GM12878 (cell line): ENCODE results near the gene NOM1. TPM values are rescaled to one million over a fixed set of nuclear protein-coding genes. Genes with fewer than 3 reads are reported as not detected.

Source experiments
- ATAC-seq: fragments of 200-7000 bp; cut with Tn5 transposase; 3 replicates; pipeline ENCODE4 v1.9.1; 2020; ENCODE audit warnings: mild to moderate bottlenecking, moderate library complexity
- BruUV-seq: library from RNA; stranded (reverse); fragments of 400-500 nt; replicated peaks from 2 replicates; lab custom pipeline; 2021; lab: Mats Ljungman, UMichigan
- CTCF ChIA-PET: fragments of 300-600 bp; sonication (Branson Sonifier 250); formaldehyde crosslinking; extraction: SDS; loops from one replicate; lab custom pipeline; 2021; ENCODE audit warnings: inconsistent platforms; lab: Yijun Ruan, JAX
- POLR2A ChIA-PET: fragments of 350-600 bp; formaldehyde crosslinking; extraction: SDS; loops from one replicate; lab custom pipeline; 2021; ENCODE audit warnings: inconsistent platforms; lab: Charles Lee
- RAD21 ChIA-PET: fragments of 300-600 bp; sonication (Branson Sonifier 250); formaldehyde crosslinking; loops from one replicate; lab custom pipeline; 2023; ENCODE audit warnings: antibody characterized with exemption; ENCODE audit not compliant: unreplicated experiment; lab: Charles Lee
- SMC1A ChIA-PET: fragments of 300-600 bp; sonication (Branson Sonifier 250); formaldehyde crosslinking; loops from one replicate; lab custom pipeline; 2023; ENCODE audit not compliant: unreplicated experiment, uncharacterized antibody; lab: Charles Lee
- DNase-seq: peaks from one replicate; pipeline ENCODE4 v3.0.0-alpha.2; 2011; ENCODE audit warnings: low read depth, low spot score
- FAIRE-seq: peaks from 3 replicates; lab custom pipeline; 2011; peaks lifted over from hg19 to GRCh38; lab: Jason Lieb, UNC
- H2AFZ ChIP-seq: 2 replicates; pipeline ENCODE4 v1.6.0; 2011; ENCODE audit warnings: low read depth, low read length, control low read depth; ENCODE audit not compliant: control insufficient read depth
- H3K27ac ChIP-seq: 2 replicates; pipeline ENCODE4 v1.5.1; 2011; ENCODE audit warnings: control low read depth; ENCODE audit not compliant: control insufficient read depth, insufficient read depth
- H3K27me3 ChIP-seq, 2 experiments: replicated peaks in 1 of 2; 2 replicates each; pipeline versions ENCODE4 v1.6.0 to v1.6.1; 2011; ENCODE audit warnings: low read length in 1 of 2; ENCODE audit not compliant: control insufficient read depth in 2 of 2, insufficient read depth in 2 of 2
- H3K36me3 ChIP-seq, 2 experiments: 2 replicates each; pipeline ENCODE4 v1.5.1; 2011; ENCODE audit warnings: low read length in 1 of 2; ENCODE audit not compliant: control insufficient read depth in 2 of 2, insufficient read depth in 2 of 2
- H3K4me1 ChIP-seq: 2 replicates; pipeline ENCODE4 v1.6.1; 2011; ENCODE audit warnings: mild to moderate bottlenecking, low read length, moderate library complexity, mixed read lengths; ENCODE audit not compliant: control insufficient read depth, insufficient read depth
- H3K4me2 ChIP-seq: 2 replicates; pipeline ENCODE4 v1.6.0; 2011; ENCODE audit warnings: control low read depth; ENCODE audit not compliant: control insufficient read depth, insufficient read depth
- H3K4me3 ChIP-seq: fragments of 200-600 bp; sonication (generic); 2 replicates; pipeline ENCODE4 v1.5.1; 2016
- H3K79me2 ChIP-seq: 2 replicates; pipeline ENCODE4 v1.6.0; 2011; ENCODE audit warnings: low read length; ENCODE audit not compliant: control insufficient read depth, insufficient read depth
- H3K9ac ChIP-seq: 2 replicates; pipeline ENCODE4 v1.8.0; 2011; ENCODE audit warnings: low read length, control low read depth, mixed read lengths; ENCODE audit not compliant: control insufficient read depth, insufficient read depth
- H3K9me3 ChIP-seq: replicated peaks from 3 replicates; pipeline ENCODE4 v1.5.1; 2011; ENCODE audit warnings: mild to moderate bottlenecking, low read length; ENCODE audit not compliant: control insufficient read depth, insufficient read depth
- H4K20me1 ChIP-seq: 2 replicates; pipeline ENCODE4 v1.6.0; 2011; ENCODE audit not compliant: control insufficient read depth, insufficient read depth
- RUNX3 ChIP-seq: IDR thresholded peaks from 2 replicates; pipeline ENCODE4 v1.6.1; 2012; ENCODE audit warnings: low read length, inconsistent platforms
- WGBS: methylation state at CpG from one replicate; pipeline ENCODE4 v1.1.6; 2016; ENCODE audit warnings: low lambda C conversion rate; ENCODE audit not compliant: insufficient replicate concordance, insufficient coverage; ENCODE audit errors: missing lambda C conversion rate; 5-methylcytosine and 5-hydroxymethylcytosine counted together
- in situ Hi-C: fragments of 300-500 bp; cut with MboI; formaldehyde crosslinking; loops from 9 replicates; pipeline ENCODE4 v1.14.3; 2018; ENCODE audit warnings: mixed read lengths
- intact Hi-C: fragments of 100-400 bp; cut with micrococcal nuclease; formaldehyde crosslinking; loops from one replicate; pipeline ENCODE4 v1.14.2; 2022; ENCODE audit not compliant: unreplicated experiment
- polyA plus RNA-seq, 11 experiments: library from polyadenylated mRNA; depleted of rRNA in 4 of 11; unstranded in 6 of 11; stranded (reverse) in 5 of 11; fragments of >200 nt; fragmentation: Nextera tagmentation in 4 of 11; fragmentation: Illumina TruSeq in 1 of 11; extraction: Ambion mirVana in 4 of 11; extraction: Trizol in 1 of 11; gene quantifications; 1 replicate in 1 of 11; 2 replicates in 10 of 11; pipeline versions ENCODE4 v1.2.1 to v1.2.3, GENCODE V29; 2011 to 2016; ENCODE audit warnings: inconsistent platforms in 2 of 11, missing spikeins in 2 of 11, low read depth in 1 of 11
- total RNA-seq, 4 experiments: library from RNA; depleted of rRNA in 3 of 4; stranded (reverse); fragments of >200 nt in 3 of 4; fragmentation: Illumina TruSeq in 1 of 4; extraction: Trizol in 1 of 4; gene quantifications; 2 replicates each; pipeline versions ENCODE4 v1.2.1 to v1.2.3, GENCODE V29; 2013 to 2021
- TF ChIP-seq, protein P1 (sequence below): IDR thresholded peaks from 2 replicates; pipeline ENCODE4 v1.6.1; 2012; ENCODE audit warnings: mild to moderate bottlenecking, low read depth, low read length
- TF ChIP-seq, protein P2 (sequence below): IDR thresholded peaks from 2 replicates; pipeline ENCODE4 v1.6.1; 2011; ENCODE audit warnings: borderline replicate concordance, low read depth, mild to moderate bottlenecking, moderate library complexity, mixed read lengths, low read length; ENCODE audit not compliant: insufficient read depth; ENCODE audit errors: extremely low read length

NOM1 gene
- total and polyA plus RNA-seq, 10 of the 15 experiments (the other 5 are each of a cell fraction or from before 2014, with no cell fraction given) = 2.9 to 21.3 (median 17.8) TPM

DNA sequence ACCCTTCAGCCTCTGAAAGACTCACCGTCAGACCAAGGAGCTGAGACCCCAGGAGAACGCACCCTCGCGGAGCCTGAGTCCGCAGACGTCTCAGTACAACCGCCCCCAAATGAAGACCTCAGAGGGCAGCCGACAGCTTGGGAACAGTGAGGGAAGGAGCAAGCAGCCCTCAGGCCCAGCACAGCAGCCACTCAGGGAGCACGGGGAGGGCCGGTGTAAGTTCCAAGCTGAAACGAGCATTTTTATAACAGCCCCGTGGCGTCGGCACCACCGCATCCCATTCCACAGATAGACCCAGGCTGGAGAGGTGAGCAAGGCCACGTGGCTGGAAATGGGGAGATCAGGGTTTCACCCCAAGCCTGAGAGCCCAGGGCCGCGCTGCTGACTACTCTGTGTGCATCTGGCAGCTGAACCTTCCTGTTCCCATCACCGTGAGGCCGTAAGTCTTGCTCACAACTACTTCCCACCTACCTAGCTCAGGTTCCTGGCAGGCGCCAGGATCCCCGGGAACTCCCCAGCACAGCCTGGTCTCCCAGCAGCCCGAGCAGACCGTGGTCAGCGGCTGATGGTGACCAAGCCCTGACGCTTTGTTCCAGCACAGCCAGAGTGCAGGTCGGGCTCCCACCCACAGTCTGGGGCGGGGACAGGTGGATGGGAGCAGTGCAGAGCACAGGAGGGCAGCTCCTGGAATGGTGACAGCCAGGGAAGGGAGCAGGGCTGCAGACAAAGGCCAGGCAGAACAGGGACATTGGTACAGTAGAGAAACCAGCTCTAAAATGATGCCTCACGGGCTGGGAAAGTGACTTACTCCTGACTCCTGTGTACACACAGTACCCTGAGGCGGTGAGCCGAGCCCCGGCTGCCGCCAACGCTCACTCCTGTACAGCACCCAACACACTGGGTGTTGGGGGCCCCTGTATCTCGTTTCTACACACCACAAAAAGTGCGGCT lies 6.1 kb upstream of the NOM1 start:
- no peaks in the 10 kb centered on the region; the same call in 2 of the 3 replicates for H3K9me3 ChIP-seq
- H2AFZ ChIP-seq = no peak overlapping the region
- TF ChIP-seq, protein P1, sequence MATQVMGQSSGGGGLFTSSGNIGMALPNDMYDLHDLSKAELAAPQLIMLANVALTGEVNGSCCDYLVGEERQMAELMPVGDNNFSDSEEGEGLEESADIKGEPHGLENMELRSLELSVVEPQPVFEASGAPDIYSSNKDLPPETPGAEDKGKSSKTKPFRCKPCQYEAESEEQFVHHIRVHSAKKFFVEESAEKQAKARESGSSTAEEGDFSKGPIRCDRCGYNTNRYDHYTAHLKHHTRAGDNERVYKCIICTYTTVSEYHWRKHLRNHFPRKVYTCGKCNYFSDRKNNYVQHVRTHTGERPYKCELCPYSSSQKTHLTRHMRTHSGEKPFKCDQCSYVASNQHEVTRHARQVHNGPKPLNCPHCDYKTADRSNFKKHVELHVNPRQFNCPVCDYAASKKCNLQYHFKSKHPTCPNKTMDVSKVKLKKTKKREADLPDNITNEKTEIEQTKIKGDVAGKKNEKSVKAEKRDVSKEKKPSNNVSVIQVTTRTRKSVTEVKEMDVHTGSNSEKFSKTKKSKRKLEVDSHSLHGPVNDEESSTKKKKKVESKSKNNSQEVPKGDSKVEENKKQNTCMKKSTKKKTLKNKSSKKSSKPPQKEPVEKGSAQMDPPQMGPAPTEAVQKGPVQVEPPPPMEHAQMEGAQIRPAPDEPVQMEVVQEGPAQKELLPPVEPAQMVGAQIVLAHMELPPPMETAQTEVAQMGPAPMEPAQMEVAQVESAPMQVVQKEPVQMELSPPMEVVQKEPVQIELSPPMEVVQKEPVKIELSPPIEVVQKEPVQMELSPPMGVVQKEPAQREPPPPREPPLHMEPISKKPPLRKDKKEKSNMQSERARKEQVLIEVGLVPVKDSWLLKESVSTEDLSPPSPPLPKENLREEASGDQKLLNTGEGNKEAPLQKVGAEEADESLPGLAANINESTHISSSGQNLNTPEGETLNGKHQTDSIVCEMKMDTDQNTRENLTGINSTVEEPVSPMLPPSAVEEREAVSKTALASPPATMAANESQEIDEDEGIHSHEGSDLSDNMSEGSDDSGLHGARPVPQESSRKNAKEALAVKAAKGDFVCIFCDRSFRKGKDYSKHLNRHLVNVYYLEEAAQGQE = no peak
- TF ChIP-seq, protein P2, sequence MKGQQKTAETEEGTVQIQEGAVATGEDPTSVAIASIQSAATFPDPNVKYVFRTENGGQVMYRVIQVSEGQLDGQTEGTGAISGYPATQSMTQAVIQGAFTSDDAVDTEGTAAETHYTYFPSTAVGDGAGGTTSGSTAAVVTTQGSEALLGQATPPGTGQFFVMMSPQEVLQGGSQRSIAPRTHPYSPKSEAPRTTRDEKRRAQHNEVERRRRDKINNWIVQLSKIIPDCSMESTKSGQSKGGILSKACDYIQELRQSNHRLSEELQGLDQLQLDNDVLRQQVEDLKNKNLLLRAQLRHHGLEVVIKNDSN = peak; percentile 52
- TF ChIP-seq RUNX3 = no peak
- ATAC-seq (peak; percentile 52), DNase-seq (no peak), FAIRE-seq (no peak)
- ChIA-PET POLR2A (no interaction called here), SMC1A (no interaction called here), RAD21 (no interaction called here), CTCF (interaction anchor here (1.0 to 1.5 kb wide), 2 partner anchors 16 to 330 kb away, joined by 3 read pairs; no protein-coding TSS in a partner anchor)
- no peaks in the 10 kb centered on the region for H3K79me2 ChIP-seq
- H3K4me2 ChIP-seq = no peak overlapping the region
- peaks cover 0 to 2% of the 10 kb centered on the region in 2 experiments; a peak in 1 of 4 replicates for H3K27me3 ChIP-seq
- BruUV-seq = no TSS peak
- no peaks in the 10 kb centered on the region for H3K4me1 ChIP-seq
- no peak overlapping the region for H3K27ac ChIP-seq
- H3K9ac ChIP-seq = no peak overlapping the region
- H4K20me1 ChIP-seq = no peaks in the 10 kb centered on the region
- no peaks in the 10 kb centered on the region for H3K36me3 ChIP-seq
- intact Hi-C loops (no loop called here), in situ Hi-C loops (no loop called here)
- WGBS = 35% methylated on average over 36 of the region's 36 CpGs
- no peak overlapping the region for H3K4me3 ChIP-seq
